ENCODE measurements around the gene RALGAPA2.

RALGAPA2 gene

GRCh38 chr20:20465252-20465651 is 247.2 kb downstream of the RALGAPA2 start:
- DNase-seq (ENCODE audit: low read depth), result no peak

GRCh38 chr20:20463933-20464374 is 248.5 kb downstream of the RALGAPA2 start:
- no peak for DNase-seq (ENCODE audit: low read depth)

GRCh38 chr20:20462185-20462584 is 250.3 kb downstream of the RALGAPA2 start:
- no peak for DNase-seq (ENCODE audit: low read depth)

GRCh38 chr20:20461551-20461950 is 250.9 kb downstream of the RALGAPA2 start:
- DNase-seq (ENCODE audit: low read depth), result no peak

GRCh38 chr20:20459726-20460125 is 252.7 kb downstream of the RALGAPA2 start:
- no peak for DNase-seq (ENCODE audit: low read depth)

GRCh38 chr20:20457392-20458126 is 254.9 kb downstream of the RALGAPA2 start:
- DNase-seq (ENCODE audit: low read depth), result no peak

GRCh38 chr20:20456741-20457140 is 255.7 kb downstream of the RALGAPA2 start:
- DNase-seq (ENCODE audit: low read depth), result no peak

GRCh38 chr20:20455926-20456325 is 256.5 kb downstream of the RALGAPA2 start:
- no peak for DNase-seq (ENCODE audit: low read depth)

- no peak for DNase-seq (ENCODE audit: low read depth)
These were observed 257.4 kb downstream of the RALGAPA2 start for GRCh38 chr20:20454850-20455627.

- no peak for DNase-seq (ENCODE audit: low read depth)
These were observed 258.1 kb downstream of the RALGAPA2 start for GRCh38 chr20:20454367-20454766.

GRCh38 chr20:20452254-20452676 is 260.2 kb downstream of the RALGAPA2 start:
- DNase-seq (ENCODE audit: low read depth), result peak; percentile 28

- no peak for DNase-seq (ENCODE audit: low read depth)
These were observed 261.9 kb downstream of the RALGAPA2 start for GRCh38 chr20:20450521-20450920.

- DNase-seq (ENCODE audit: low read depth), result no peak
These were observed 263.6 kb downstream of the RALGAPA2 start for GRCh38 chr20:20448881-20449280.

- DNase-seq (ENCODE audit: low read depth), result no peak
These were observed 265.2 kb downstream of the RALGAPA2 start for GRCh38 chr20:20447196-20447595.

GRCh38 chr20:20446425-20447015 is 265.9 kb downstream of the RALGAPA2 start:
- no peak for DNase-seq (ENCODE audit: low read depth)

- DNase-seq (ENCODE audit: low read depth), result no peak
These were observed 266.4 kb downstream of the RALGAPA2 start for GRCh38 chr20:20446001-20446400.

- no peak for DNase-seq (ENCODE audit: low read depth)
These were observed 268.9 kb downstream of the RALGAPA2 start for GRCh38 chr20:20443504-20443903.

GRCh38 chr20:20442466-20442865 is 270.0 kb downstream of the RALGAPA2 start:
- DNase-seq (ENCODE audit: low read depth), result no peak

GRCh38 chr20:20440886-20441658 is 271.4 kb downstream of the RALGAPA2 start:
- no peak for DNase-seq (ENCODE audit: low read depth)

GRCh38 chr20:20440481-20440880 is 272.0 kb downstream of the RALGAPA2 start:
- no peak for DNase-seq (ENCODE audit: low read depth)

- no peak for DNase-seq (ENCODE audit: low read depth)
These were observed 272.7 kb downstream of the RALGAPA2 start for GRCh38 chr20:20439602-20440190.

- no peak for DNase-seq (ENCODE audit: low read depth)
These were observed 275.1 kb downstream of the RALGAPA2 start for GRCh38 chr20:20437314-20437713.
